HEK293 (cell line): ENCODE results near the gene TTN.

Experiments
- CTCF ChIA-PET: fragments of 350-600 bp; formaldehyde crosslinking; extraction: SDS; loops from one replicate; lab custom pipeline; 2021; ENCODE audit warnings: antibody characterized with exemption; lab: Yijun Ruan, JAX
- POLR2A ChIA-PET: fragments of 300-600 bp; formaldehyde crosslinking; extraction: SDS; loops from one replicate; lab custom pipeline; 2020; ENCODE audit warnings: antibody characterized with exemption, inconsistent platforms; lab: Yijun Ruan, JAX
- H3K27ac ChIP-seq: fragments of 200-500 bp; sonication (Bioruptor generic); 2 replicates; pipeline ENCODE4 v1.5.1; 2014; ENCODE audit warnings: low read depth, low read length, control low read depth, inconsistent platforms; ENCODE audit errors: extremely low read depth
- H3K36me3 ChIP-seq, 2 experiments: fragments of 200-500 bp in 1 of 2; sonication (Bioruptor generic) in 1 of 2; 1 replicate in 1 of 2; 2 replicates in 1 of 2; pipeline ENCODE4 v1.5.1; 2014 to 2017; ENCODE audit warnings: inconsistent platforms in 2 of 2, low read length in 2 of 2; ENCODE audit not compliant: control insufficient read depth in 2 of 2, insufficient read depth in 1 of 2
- H3K4me1 ChIP-seq: fragments of 200-500 bp; sonication (Bioruptor generic); 2 replicates; pipeline ENCODE4 v1.5.1; 2014; ENCODE audit warnings: mild to moderate bottlenecking, low read length, inconsistent platforms; ENCODE audit not compliant: control insufficient read depth, insufficient read depth
- H3K4me3 ChIP-seq: 2 replicates; pipeline ENCODE4 v1.5.1; 2011; ENCODE audit warnings: low read depth, mild to moderate bottlenecking, control low read depth, low read length, moderate library complexity
- H3K9me3 ChIP-seq: fragments of 200-500 bp; sonication (Bioruptor generic); 2 replicates; pipeline ENCODE4 v1.5.1; 2014; ENCODE audit warnings: low read depth, low read length, inconsistent platforms; ENCODE audit not compliant: control insufficient read depth, insufficient read depth
- AEBP2 ChIP-seq: fragments of 450-650 bp; formaldehyde crosslinking; IDR thresholded peaks from 2 replicates; pipeline ENCODE4 v1.5.1; 2016; ENCODE audit warnings: missing biosample characterization, missing genetic modification characterization, borderline replicate concordance
- BCL6B ChIP-seq: fragments of 450-650 bp; formaldehyde crosslinking; IDR thresholded peaks from 2 replicates; pipeline ENCODE4 v1.5.1; 2017; ENCODE audit warnings: missing biosample characterization, missing genetic modification characterization
- EGR2 ChIP-seq: fragments of 450-650 bp; formaldehyde crosslinking; IDR thresholded peaks from 2 replicates; pipeline ENCODE4 v1.5.1; 2016; ENCODE audit warnings: low read depth, missing biosample characterization, missing genetic modification characterization
- GLIS2 ChIP-seq: fragments of 450-650 bp; formaldehyde crosslinking; IDR thresholded peaks from 2 replicates; pipeline ENCODE4 v1.5.1; 2016; ENCODE audit warnings: missing biosample characterization, missing genetic modification characterization
- MEIS1 ChIP-seq: sonication (generic); formaldehyde crosslinking; IDR thresholded peaks from 2 replicates; pipeline ENCODE4 v1.8.1; 2022; ENCODE audit warnings: missing genetic modification reagents, mild to moderate bottlenecking, borderline replicate concordance
- OSR2 ChIP-seq: fragments of 450-650 bp; formaldehyde crosslinking; IDR thresholded peaks from 2 replicates; pipeline ENCODE4 v1.5.1; 2016; ENCODE audit warnings: missing biosample characterization, missing genetic modification characterization
- ZBTB21 ChIP-seq: fragments of 450-650 bp; formaldehyde crosslinking; IDR thresholded peaks from 2 replicates; pipeline ENCODE4 v1.5.1; 2017; ENCODE audit warnings: missing biosample characterization, missing genetic modification characterization
- ZBTB26 ChIP-seq: fragments of 450-650 bp; formaldehyde crosslinking; optimal IDR thresholded peaks from 2 replicates; pipeline ENCODE3; 2016; ENCODE audit warnings: missing biosample characterization, mild to moderate bottlenecking, missing genetic modification characterization
- ZBTB44 ChIP-seq: fragments of 450-650 bp; IDR thresholded peaks from 2 replicates; pipeline ENCODE4 v1.5.1; 2018; ENCODE audit warnings: missing biosample characterization, mild to moderate bottlenecking, missing genetic modification characterization
- ZBTB48 ChIP-seq: fragments of 450-650 bp; formaldehyde crosslinking; IDR thresholded peaks from 2 replicates; pipeline ENCODE4 v1.5.1; 2016; ENCODE audit warnings: missing biosample characterization, missing genetic modification characterization
- ZNF223 ChIP-seq: fragments of 450-650 bp; formaldehyde crosslinking; IDR thresholded peaks from 2 replicates; pipeline ENCODE4 v1.5.1; 2016; ENCODE audit warnings: missing biosample characterization, missing genetic modification characterization
- ZNF26 ChIP-seq: fragments of 450-650 bp; formaldehyde crosslinking; IDR thresholded peaks from 2 replicates; pipeline ENCODE4 v1.5.1; 2016; ENCODE audit warnings: missing biosample characterization, missing genetic modification characterization
- ZNF37A ChIP-seq: fragments of 450-650 bp; IDR thresholded peaks from 2 replicates; pipeline ENCODE4 v1.5.1; 2018; ENCODE audit warnings: missing biosample characterization, missing genetic modification characterization
- ZNF510 ChIP-seq: fragments of 450-650 bp; formaldehyde crosslinking; IDR thresholded peaks from 2 replicates; pipeline ENCODE4 v1.5.1; 2018; ENCODE audit warnings: mild to moderate bottlenecking, missing genetic modification characterization, missing biosample characterization; ENCODE audit not compliant: insufficient replicate concordance
- ZNF585B ChIP-seq: fragments of 450-650 bp; formaldehyde crosslinking; IDR thresholded peaks from 2 replicates; pipeline ENCODE4 v1.5.1; 2016; ENCODE audit warnings: missing biosample characterization, missing genetic modification characterization
- ZNF596 ChIP-seq: fragments of 450-650 bp; IDR thresholded peaks from 2 replicates; pipeline ENCODE4 v1.5.0; 2018; ENCODE audit warnings: missing biosample characterization, mild to moderate bottlenecking, missing genetic modification characterization, moderate library complexity
- ZNF629 ChIP-seq: fragments of 450-650 bp; formaldehyde crosslinking; IDR thresholded peaks from 2 replicates; pipeline ENCODE4 v1.5.1; 2017; ENCODE audit warnings: missing biosample characterization, missing genetic modification characterization
- ZNF660 ChIP-seq: fragments of 450-650 bp; IDR thresholded peaks from 2 replicates; pipeline ENCODE4 v1.5.1; 2018; ENCODE audit warnings: missing biosample characterization, mild to moderate bottlenecking, missing genetic modification characterization
- ZNF677 ChIP-seq: fragments of 450-650 bp; IDR thresholded peaks from 2 replicates; pipeline ENCODE4 v1.5.0; 2018; ENCODE audit warnings: missing biosample characterization, mild to moderate bottlenecking, missing genetic modification characterization, moderate library complexity
- ZNF701 ChIP-seq: fragments of 450-650 bp; formaldehyde crosslinking; IDR thresholded peaks from 2 replicates; pipeline ENCODE4 v1.5.1; 2016; ENCODE audit warnings: missing biosample characterization, missing genetic modification characterization
- ZNF785 ChIP-seq: fragments of 450-650 bp; formaldehyde crosslinking; IDR thresholded peaks from 2 replicates; pipeline ENCODE4 v1.5.1; 2016; ENCODE audit warnings: missing biosample characterization, missing genetic modification characterization
- ZNF843 ChIP-seq: fragments of 450-650 bp; formaldehyde crosslinking; IDR thresholded peaks from 2 replicates; pipeline ENCODE4 v1.5.1; 2016; ENCODE audit warnings: missing biosample characterization, missing genetic modification characterization
- ZSCAN23 ChIP-seq: fragments of 450-650 bp; formaldehyde crosslinking; IDR thresholded peaks from 2 replicates; pipeline ENCODE4 v1.5.1; 2016; ENCODE audit warnings: missing biosample characterization, missing genetic modification characterization
- ZSCAN30 ChIP-seq: fragments of 450-650 bp; IDR thresholded peaks from 2 replicates; pipeline ENCODE4 v1.5.1; 2018; ENCODE audit warnings: missing biosample characterization, mild to moderate bottlenecking, missing genetic modification characterization, moderate library complexity
- ZSCAN4 ChIP-seq: fragments of 450-650 bp; formaldehyde crosslinking; IDR thresholded peaks from 2 replicates; pipeline ENCODE4 v1.5.1; 2017; ENCODE audit warnings: missing biosample characterization, missing genetic modification characterization

TTN gene

GRCh38 chr2:178508646-178509045 is 298.6 kb downstream of the TTN start:
- H3K36me3 ChIP-seq: peaks cover 9 to 31% of the 10 kb centered on the region in 2 experiments; a peak in 2 of 3 replicates
- no peaks in the 10 kb centered on the region for H3K9me3 ChIP-seq
- ChIA-PET CTCF (interaction anchor here (0.7 kb wide), 2 partner anchors 11 to 20 kb away, joined by 3 to 4 read pairs; no protein-coding TSS in a partner anchor), POLR2A (no interaction called here)
- no peak overlapping the region for H3K4me3 ChIP-seq
- TF ChIP-seq ZBTB48 (tag by site-specific recombination): no peak
- no peak for TF ChIP-seq ZBTB44 (tag by site-specific recombination)
- TF ChIP-seq MEIS1: no peak
- TF ChIP-seq BCL6B (tag by site-specific recombination): no peak
- no peak for TF ChIP-seq EGR2 (tag by site-specific recombination)
- TF ChIP-seq ZNF660 (tag by site-specific recombination): no peak
- no peak for TF ChIP-seq ZNF223 (tag by site-specific recombination)
- TF ChIP-seq ZSCAN23 (tag by site-specific recombination): no peak
- no peak for TF ChIP-seq OSR2
- no peak for TF ChIP-seq ZSCAN30 (tag by site-specific recombination)
- TF ChIP-seq ZBTB26 (tag by site-specific recombination): no peak
- no peak for TF ChIP-seq ZNF510 (tag by site-specific recombination)
- TF ChIP-seq ZSCAN4 (tag by site-specific recombination): no peak
- TF ChIP-seq ZNF785: no peak
- no peak for TF ChIP-seq ZNF585B (tag by site-specific recombination)
- no peak for TF ChIP-seq ZNF37A (tag by site-specific recombination)
- TF ChIP-seq ZNF26 (tag by site-specific recombination): no peak
- no peak for TF ChIP-seq ZNF677 (tag by site-specific recombination)
- no peak overlapping the region for H3K27ac ChIP-seq
- no peaks in the 10 kb centered on the region for H3K4me1 ChIP-seq

- no peak overlapping the region for H3K4me3 ChIP-seq
- peaks cover 26 to 48% of the 10 kb centered on the region in 2 experiments for H3K36me3 ChIP-seq
- no peaks in the 10 kb centered on the region for H3K9me3 ChIP-seq
- POLR2A ChIA-PET: no interaction called here
- no peak overlapping the region for H3K27ac ChIP-seq
- H3K4me1 ChIP-seq: no peaks in the 10 kb centered on the region
- CTCF ChIA-PET: interaction anchor here (1.5 kb wide), 1 partner anchor 16 kb away, joined by 6 read pairs; no protein-coding TSS in a partner anchor
- no peak for TF ChIP-seq ZNF843 (tag by site-specific recombination)
- no peak for TF ChIP-seq ZNF701
- no peak for TF ChIP-seq GLIS2
- no peak for TF ChIP-seq ZNF629
- TF ChIP-seq ZBTB21 (tag by site-specific recombination): no peak
- no peak for TF ChIP-seq ZNF596 (tag by site-specific recombination)
- TF ChIP-seq AEBP2: no peak
These were observed 300.3 kb downstream of the TTN start for GRCh38 chr2:178506949-178507348.
